ENCODE data around the gene GRIK4.

DNA sequence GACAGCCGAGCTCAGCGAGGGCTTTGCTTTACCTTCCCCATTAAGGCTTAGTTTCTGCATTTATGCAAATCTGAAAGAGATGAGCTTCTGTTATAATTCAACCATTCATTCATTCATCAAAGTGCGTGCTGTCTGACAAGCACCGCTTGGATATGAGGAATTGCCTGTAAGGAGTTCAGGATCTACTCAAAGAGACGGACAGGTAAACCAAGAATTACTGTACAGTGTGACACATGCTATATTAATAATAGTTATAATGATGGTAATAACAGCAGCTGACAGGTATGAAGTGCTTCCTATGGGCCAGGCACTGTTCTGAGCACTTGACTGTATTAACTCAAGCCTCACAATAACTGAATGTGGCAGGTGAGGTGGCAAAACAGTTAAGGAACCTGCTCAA is 402.5 kb downstream of the GRIK4 start:
- TF ChIP-seq CTCF (IDR thresholded peaks at IDR 0.05) (no peak), POLR2A (IDR thresholded peaks at IDR 0.05) (no peak), POLR2AphosphoS5 (IDR thresholded peaks at IDR 0.05) (no peak), EP300 (IDR thresholded peaks at IDR 0.05) (no peak)
